OCI-M2 (cell line): ENCODE data around the gene SH3BP5.
"Not testable (repeated sequence)": the region's sequence is repeated elsewhere in the genome, so short reads cannot be mapped to it uniquely, and the experiment has no call there.

ENCODE experiments used
- DNase-seq: peaks from one replicate; lab custom pipeline; 2025; ENCODE audit not compliant: unreplicated experiment; lab: John Stamatoyannopoulos, UW

The SH3BP5 gene, protein sequence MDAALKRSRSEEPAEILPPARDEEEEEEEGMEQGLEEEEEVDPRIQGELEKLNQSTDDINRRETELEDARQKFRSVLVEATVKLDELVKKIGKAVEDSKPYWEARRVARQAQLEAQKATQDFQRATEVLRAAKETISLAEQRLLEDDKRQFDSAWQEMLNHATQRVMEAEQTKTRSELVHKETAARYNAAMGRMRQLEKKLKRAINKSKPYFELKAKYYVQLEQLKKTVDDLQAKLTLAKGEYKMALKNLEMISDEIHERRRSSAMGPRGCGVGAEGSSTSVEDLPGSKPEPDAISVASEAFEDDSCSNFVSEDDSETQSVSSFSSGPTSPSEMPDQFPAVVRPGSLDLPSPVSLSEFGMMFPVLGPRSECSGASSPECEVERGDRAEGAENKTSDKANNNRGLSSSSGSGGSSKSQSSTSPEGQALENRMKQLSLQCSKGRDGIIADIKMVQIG

DNA sequence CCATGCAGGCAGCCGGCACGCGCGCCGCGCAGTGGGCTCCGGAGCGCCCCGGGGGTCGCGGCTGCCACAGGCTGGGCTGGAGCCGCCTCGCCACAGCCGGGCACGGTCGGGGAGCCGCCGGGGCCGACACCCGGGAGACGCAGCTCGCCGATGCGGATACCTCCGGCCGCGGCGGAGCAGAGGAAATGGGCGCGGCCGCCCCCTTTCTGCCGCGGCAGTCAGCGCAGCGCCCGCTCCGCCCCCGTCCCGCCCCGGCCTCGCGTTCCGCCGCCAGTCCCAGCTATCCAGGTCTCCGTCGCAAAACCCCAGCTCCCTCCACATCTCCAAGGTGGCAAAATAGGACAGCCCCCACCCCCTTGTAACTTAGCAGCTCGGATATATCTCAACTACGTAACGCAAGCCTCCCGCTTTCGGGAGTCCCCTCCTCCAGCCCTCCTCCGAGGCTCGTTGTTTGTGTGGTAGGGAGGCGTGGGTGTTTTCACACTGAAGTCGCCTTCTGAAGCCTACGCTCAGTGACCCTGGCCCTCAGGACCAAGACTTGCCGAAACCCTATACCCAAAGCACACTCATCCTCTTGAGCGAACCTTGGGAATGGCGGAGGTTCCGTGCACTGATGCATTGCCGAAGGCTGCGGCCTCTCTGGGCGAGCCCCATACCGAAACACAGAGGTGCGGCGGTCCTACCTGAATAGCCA, at the start of gene SH3BP5:
TSS of gene SH3BP5 (minus strand) at position 182 of the 694 bp plus-strand sequence. CDS start at position 4, 178 bp downstream.
- no peak for DNase-seq

DNA sequence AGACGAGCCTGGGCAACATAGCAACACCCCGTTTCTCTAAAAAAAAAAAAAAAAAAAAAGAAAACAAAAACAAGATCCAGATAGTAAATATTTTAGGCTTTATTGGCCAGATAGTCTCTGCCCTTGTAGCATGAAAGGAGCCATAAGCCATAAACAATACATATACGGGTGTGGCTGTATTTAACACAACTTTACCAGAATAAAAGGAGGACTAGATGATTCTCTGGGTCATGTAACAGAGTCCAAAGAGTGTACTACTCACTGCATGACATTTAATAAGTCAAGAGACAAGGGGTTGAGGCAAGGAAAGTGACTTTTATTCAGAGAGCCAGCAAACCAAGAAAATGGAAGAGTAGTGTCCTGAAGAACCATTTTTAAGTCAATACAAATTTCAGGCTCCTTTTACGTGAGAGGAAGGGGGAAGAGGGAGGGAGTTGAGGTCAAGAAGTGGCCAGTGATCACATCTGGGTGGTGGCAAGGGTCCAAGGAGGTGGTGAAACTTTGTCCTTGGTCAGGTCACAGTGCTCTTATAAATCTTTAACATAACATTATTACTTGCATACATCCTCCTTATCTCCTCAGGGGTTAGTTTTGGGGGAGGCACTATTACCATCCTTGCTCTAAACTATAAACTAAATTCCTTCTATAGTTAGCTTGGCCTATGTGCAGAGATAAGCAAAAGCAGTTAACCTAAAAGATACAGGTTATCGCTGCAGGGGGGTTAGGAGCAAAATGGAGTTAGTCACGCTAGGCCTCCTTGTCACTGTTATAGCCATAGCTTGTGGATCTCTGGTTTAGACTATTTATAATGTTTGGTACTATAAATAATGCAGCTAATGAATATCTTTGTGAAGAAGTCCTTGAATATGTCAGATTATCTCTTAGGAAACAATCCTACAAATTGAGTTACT, 48.8 kb upstream of the SH3BP5 start:
- DNase-seq, result no peak

- DNase-seq, result peak; percentile 73
These were observed 45.8 kb upstream of the SH3BP5 start for GRCh38 chr3:15377961-15378791.

DNA sequence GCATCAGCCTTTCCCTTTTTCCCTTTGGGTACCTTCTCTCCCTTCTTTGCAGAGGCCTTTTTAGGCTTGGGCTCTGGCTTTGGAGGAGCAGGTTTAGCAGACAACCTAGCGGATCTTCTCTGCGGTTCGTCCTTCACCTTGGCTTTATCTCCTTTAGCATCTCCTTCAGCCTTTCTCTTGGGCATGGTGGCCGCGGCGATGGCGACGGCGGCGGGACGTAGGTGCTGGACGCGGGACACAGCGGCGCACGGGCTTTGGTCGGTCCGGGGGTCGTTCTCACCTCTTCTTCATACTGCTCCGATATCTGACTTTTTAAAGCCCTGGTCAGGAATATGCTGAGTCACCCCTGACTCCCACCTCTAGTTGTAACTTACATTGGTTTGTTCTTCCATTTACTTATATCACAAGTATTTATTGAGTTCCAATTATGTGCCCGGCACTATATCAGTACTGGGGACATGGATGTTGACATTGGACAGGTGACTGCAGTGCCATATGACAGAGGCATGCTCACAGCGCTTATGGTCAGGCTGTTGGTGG, 43.1 kb upstream of the SH3BP5 start:
- no peak for DNase-seq

DNA sequence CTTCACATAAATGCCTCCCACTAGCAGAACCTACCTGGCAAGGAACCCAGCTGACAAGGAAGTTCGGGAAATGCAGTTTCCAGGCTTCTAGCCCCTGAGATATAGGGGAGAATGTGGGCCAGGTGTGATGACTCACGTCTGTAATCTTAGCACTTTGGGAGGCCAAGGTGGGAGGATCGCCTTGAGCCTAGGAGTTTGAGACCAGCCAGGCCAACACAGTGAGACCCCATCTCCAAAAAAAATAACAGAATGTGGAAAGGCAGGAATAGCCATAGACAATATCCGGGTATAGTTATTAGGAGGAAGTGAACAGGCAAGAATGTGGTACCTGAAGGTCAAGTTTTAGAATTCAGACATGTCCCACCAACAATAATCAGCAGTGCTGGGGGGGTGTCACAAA, 40.5 kb upstream of the SH3BP5 start:
- no peak for DNase-seq

GRCh38 chr3:15368561-15369135, 36.3 kb upstream of the SH3BP5 start:
- no peak for DNase-seq

GRCh38 chr3:15367059-15367458, 34.7 kb upstream of the SH3BP5 start:
- no peak for DNase-seq

DNA sequence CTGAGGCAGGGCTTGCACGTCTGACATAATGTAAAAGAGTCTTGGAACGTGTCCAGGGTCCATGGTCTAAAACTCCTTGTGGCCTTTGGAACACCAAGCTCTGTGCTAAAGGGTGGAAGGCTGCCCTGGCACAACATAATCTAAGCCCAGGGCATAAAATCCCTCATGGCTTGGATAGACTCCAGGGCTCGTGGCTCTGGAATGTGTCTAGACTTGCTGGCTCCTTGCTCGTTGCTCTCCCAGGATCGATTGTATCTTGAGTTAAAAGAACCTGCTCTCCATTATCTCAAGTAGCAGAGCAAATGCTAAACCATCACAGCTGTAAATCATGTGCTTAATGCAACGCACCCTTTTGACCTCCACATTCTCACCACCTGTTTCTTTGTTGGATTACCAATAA, 31.7 kb upstream of the SH3BP5 start:
- not testable (repeated sequence) for DNase-seq

DNA sequence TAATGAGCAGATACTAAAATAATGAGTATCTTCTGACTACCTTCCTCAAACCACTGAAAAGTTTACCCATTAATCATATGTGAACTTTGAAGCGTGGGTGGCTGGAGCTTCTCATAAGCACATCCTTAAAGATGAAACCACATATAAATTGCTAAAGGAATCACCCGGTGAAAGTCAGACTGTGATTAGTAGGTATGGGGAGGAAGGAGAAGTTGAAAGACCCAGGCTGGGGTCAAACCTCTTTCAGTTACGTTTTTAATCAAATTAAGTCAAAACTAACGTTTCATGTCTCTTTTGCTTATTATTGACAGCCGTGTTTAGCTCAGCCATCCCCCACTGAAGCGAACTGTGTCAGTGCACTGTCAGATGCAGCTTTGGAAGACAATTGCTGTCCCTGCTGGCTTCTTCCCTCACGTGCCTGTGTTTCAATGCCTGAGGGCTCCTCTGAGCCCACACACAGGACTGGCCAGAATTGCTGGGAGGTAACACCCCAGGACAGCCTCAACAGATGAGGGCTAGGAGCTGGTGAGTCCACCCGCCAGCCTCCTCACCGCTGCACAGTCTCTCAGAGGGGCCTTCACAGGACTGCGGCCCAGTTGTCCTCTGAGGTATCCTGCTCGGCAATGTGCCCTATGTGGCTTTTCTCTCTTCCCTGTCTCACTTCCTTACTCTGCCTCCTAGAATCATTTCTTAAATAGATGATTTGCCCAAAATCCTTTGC, 29.3 kb upstream of the SH3BP5 start:
- DNase-seq, result no peak

GRCh38 chr3:15360788-15361493, 28.6 kb upstream of the SH3BP5 start:
- DNase-seq, result no peak

GRCh38 chr3:15359677-15360397, 27.5 kb upstream of the SH3BP5 start:
- DNase-seq, result no peak

DNA sequence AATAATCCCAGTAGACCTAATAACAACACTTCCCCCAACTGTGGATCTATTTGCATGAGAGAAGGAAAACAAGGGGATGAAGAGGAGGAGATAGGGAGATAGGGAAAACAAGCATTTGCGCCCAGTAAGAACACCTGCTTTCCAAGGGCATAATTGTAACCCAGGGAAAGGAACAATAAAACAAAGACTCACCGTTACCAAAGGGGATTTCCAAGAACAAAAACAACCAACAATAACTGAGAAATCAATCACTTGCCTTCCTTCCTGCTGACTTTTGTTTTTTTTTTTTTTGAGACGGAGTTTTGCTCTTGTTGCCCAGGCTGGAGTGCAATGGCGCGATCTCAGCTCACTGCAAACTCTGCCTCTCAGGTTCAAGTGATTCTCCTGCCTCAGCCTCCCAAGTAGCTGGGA, 24.3 kb upstream of the SH3BP5 start:
- DNase-seq, result not testable (repeated sequence)

DNA sequence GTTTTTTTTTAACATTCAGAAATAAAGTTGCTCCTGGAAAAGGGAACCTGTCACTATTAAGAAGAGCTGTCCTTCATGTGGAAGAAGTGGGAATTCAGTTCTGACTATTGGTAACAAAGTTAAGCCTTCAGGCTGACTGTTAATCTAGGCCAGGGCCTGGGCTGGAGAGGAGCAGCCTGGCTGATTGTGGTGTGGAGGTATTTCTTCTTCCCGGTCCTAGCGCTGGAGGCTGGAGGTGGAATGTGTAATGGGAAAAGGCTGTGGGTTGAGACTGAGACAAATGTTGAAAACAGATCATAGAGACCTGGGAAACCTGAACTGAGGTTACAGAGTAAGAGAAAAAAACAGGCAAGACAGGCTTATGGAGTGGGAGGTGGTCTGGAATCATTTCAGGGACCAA, 23.8 kb upstream of the SH3BP5 start:
- no peak for DNase-seq

- DNase-seq, result no peak
These were observed 22.7 kb upstream of the SH3BP5 start for GRCh38 chr3:15355086-15355485.

GRCh38 chr3:15354485-15354884, 22.1 kb upstream of the SH3BP5 start:
- DNase-seq, result no peak

GRCh38 chr3:15350141-15350540, 17.8 kb upstream of the SH3BP5 start:
- no peak for DNase-seq

DNA sequence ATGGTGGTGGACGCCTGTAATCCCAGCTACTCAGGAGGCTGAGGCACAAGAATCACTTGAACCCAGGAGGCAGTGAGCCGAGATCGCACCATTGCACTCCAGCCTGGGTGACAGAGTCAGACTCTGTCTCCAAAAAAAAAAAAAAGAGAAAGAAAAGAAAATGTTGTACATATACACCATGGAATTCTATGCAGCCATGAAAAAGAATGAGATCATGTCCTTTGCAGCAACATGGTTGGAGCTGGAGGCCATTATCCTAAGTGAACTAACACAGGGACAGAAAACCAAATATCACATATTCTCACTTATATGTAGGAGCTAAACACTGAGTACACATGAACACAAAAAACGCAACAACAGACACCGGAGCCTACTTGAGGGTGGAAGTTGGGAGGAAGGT, 17.1 kb upstream of the SH3BP5 start:
- DNase-seq, result not testable (repeated sequence)

DNA sequence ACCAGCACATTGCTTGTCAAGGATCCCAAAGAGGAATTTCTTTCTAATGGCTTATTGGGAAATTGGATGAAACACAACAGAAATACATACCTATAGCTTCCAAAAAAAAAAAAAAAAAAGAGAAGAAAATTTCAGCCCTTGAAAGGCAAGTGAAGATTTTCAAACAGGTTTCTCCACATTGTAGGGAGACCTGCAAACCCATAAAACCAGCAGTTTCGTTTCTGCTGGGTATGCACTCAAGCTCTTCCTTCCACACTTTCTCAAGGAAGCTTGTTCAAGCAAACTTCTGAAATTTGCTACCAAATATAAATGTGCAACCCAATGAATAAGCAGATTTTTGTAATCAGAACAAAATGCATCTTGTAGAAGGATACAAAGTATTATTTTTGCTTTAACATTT, 15.9 kb upstream of the SH3BP5 start:
- DNase-seq, result no peak
